ENCODE measurements around the gene MBOAT2. TPM values are rescaled to one million over a fixed set of nuclear protein-coding genes. Genes with fewer than 3 reads are reported as not detected.
"Not testable (repeated sequence)": the region's sequence is repeated elsewhere in the genome, so short reads cannot be mapped to it uniquely, and the experiment has no call there.

Gene MBOAT2
- 10 to 100 TPM in 1 of 2 donors, 1 to 10 TPM in 1; 6.7 to 13.5 TPM for total RNA-seq

- TF ChIP-seq POLR2A (IDR thresholded peaks at IDR 0.05) (peak; percentile 9 to 66 (median 60)), CTCF (IDR thresholded peaks at IDR 0.05) (no peak)
- peak; percentile 95 for ATAC-seq
- intact Hi-C loops (cut with DNase I), result no loop called here
Observed at GRCh38 chr2:9003616-9004337, at the start of gene MBOAT2. TSS of gene MBOAT2 (minus strand) at chr2:9003684. CDS start at chr2:9003614, 70 bp downstream.

GRCh38 chr2:9052821-9053533, 49.5 kb upstream of the MBOAT2 start:
- H3K27ac ChIP-seq, result no peak overlapping the region

More at GRCh38 chr2:9003616-9004337, at the start of gene MBOAT2:
- Histone ChIP-seq H3K4me1 (peaks cover 13% of the 10 kb centered on the region), H3K27ac (peak within 1 kb of the TSS in 3 of 4 donors; percentile 19 to 53 (median 43)), H3K27me3 (no peaks in the 10 kb centered on the region), H3K9me3 (no peaks in the 10 kb centered on the region), H3K36me3 (replicated peaks in 1 of 2; ENCODE audit: insufficient read depth in 1 of 2, low read depth in 2 of 2) (no peaks in the 10 kb centered on the region), H3K4me3 (peak within 1 kb of the TSS; percentile 34 to 48)
- DNase-seq, result peak; percentile 77 to 83 (median 79)
- 0 to 2% methylated on average over 11 to 59 of the region's 104 CpGs for WGBS, 2 donors

GRCh38 chr2:9051451-9051850, 48.0 kb upstream of the MBOAT2 start:
- H3K27me3 ChIP-seq; H3K9me3 ChIP-seq; DNase-seq; H3K36me3 ChIP-seq (replicated peaks in 1 of 2; ENCODE audit: insufficient read depth in 1 of 2, low read depth in 2 of 2); H3K4me1 ChIP-seq; H3K27ac ChIP-seq; H3K4me3 ChIP-seq; intact Hi-C loops (cut with DNase I); ATAC-seq: not testable (repeated sequence)
- WGBS, 2 donors, result 82 to 84% methylated on average over 5 of the region's 5 CpGs

More at GRCh38 chr2:9052821-9053533, 49.5 kb upstream of the MBOAT2 start:
- no peaks in the 10 kb centered on the region for H3K27me3 ChIP-seq
- no peak for ATAC-seq
- WGBS, 2 donors, result 78 to 82% methylated on average over 6 of the region's 6 CpGs
- H3K36me3 ChIP-seq (replicated peaks in 1 of 2; ENCODE audit: insufficient read depth in 1 of 2, low read depth in 2 of 2), result no peaks in the 10 kb centered on the region
- no peak for TF ChIP-seq POLR2A (IDR thresholded peaks at IDR 0.05)
- TF ChIP-seq CTCF (IDR thresholded peaks at IDR 0.05), result no peak
- no peaks in the 10 kb centered on the region for H3K9me3 ChIP-seq
- intact Hi-C loops (cut with DNase I), result no loop called here
- H3K4me1 ChIP-seq, result no peaks in the 10 kb centered on the region
- H3K4me3 ChIP-seq, result no peak overlapping the region
- no peak for DNase-seq

- ATAC-seq (no peak), DNase-seq (no peak)
- intact Hi-C loops (cut with DNase I), result no loop called here
- Histone ChIP-seq H3K9me3 (no peaks in the 10 kb centered on the region), H3K4me1 (no peaks in the 10 kb centered on the region), H3K4me3 (no peak overlapping the region), H3K27me3 (no peaks in the 10 kb centered on the region), H3K36me3 (replicated peaks in 1 of 2; ENCODE audit: insufficient read depth in 1 of 2, low read depth in 2 of 2) (no peaks in the 10 kb centered on the region), H3K27ac (no peak overlapping the region)
- TF ChIP-seq POLR2A (IDR thresholded peaks at IDR 0.05) (no peak), CTCF (IDR thresholded peaks at IDR 0.05) (no peak)
- 60 to 63% methylated on average over 10 of the region's 10 CpGs for WGBS, 2 donors
Observed at GRCh38 chr2:9050122-9050809, 46.8 kb upstream of the MBOAT2 start.

GRCh38 chr2:9045595-9045994, 42.1 kb upstream of the MBOAT2 start:
- 60 to 73% methylated on average over 7 of the region's 7 CpGs for WGBS, 2 donors
- intact Hi-C loops (cut with DNase I), result no loop called here
- H3K27ac ChIP-seq, result no peak overlapping the region
- no peak for TF ChIP-seq CTCF (IDR thresholded peaks at IDR 0.05)
- TF ChIP-seq POLR2A (IDR thresholded peaks at IDR 0.05), result no peak
- H3K4me3 ChIP-seq, result no peak overlapping the region
- no peak for ATAC-seq
- no peaks in the 10 kb centered on the region for H3K9me3 ChIP-seq
- no peaks in the 10 kb centered on the region for H3K4me1 ChIP-seq
- H3K36me3 ChIP-seq (replicated peaks in 1 of 2; ENCODE audit: insufficient read depth in 1 of 2, low read depth in 2 of 2), result no peaks in the 10 kb centered on the region
- no peak for DNase-seq
- H3K27me3 ChIP-seq, result no peaks in the 10 kb centered on the region

GRCh38 chr2:9043491-9043890, 40.0 kb upstream of the MBOAT2 start:
- H3K27me3 ChIP-seq; H3K4me1 ChIP-seq; intact Hi-C loops (cut with DNase I); H3K36me3 ChIP-seq (replicated peaks in 1 of 2; ENCODE audit: insufficient read depth in 1 of 2, low read depth in 2 of 2); ATAC-seq; H3K4me3 ChIP-seq; H3K27ac ChIP-seq; DNase-seq; H3K9me3 ChIP-seq: not testable (repeated sequence)
- WGBS, 2 donors, result 94 to 100% methylated on average over 1 to 2 of the region's 2 CpGs

Data from body of pancreas (tissue), 4 donors.